T1000 (cell line): Measurements from ENCODE around the gene MIOX.

Experiments used
- DNase-seq: peaks from one replicate; lab custom pipeline; 2025; ENCODE audit warnings: mixed read lengths; lab: John Stamatoyannopoulos, UW

MIOX gene

DNA sequence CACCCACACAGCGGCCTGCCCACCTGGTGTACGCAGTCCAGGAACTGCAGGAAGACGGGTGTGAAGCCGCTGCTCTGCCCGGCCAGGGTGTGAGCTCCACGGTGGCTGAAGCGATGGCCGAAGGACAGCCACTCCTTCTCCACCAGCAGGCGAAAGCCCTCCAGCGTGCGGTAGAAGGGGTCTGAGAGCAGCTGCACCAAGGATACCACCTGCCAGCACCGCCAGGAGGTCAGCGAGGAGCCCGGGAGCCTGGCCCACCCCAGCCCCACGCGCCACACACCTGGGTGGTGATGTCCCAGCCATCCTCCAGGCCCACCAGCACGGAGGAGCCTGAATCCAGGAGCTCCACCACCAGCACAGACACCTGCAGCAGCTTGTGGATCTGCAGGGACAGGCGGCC, 31.5 kb upstream of the MIOX start:
- no peak for DNase-seq

DNA sequence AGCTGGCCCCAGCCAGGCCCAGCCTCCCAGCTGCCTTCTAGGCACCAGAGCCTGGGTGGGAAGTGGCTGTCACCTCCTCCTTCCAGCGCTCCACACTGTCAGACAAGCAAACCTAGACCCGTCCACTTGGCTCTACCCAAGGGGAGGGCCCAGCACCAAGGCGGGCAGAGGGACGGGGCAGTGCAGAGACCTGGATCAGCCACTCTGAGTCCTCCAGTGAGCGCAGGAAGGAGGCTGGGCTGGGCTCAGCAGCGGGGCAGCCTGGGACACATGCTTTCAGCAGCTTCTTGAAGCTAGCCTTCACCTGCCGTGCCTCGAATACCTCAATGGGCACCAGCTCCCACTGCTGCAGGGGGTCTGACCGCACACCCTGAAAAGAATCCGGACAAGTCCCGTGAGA, 30.6 kb upstream of the MIOX start:
- no peak for DNase-seq

DNA sequence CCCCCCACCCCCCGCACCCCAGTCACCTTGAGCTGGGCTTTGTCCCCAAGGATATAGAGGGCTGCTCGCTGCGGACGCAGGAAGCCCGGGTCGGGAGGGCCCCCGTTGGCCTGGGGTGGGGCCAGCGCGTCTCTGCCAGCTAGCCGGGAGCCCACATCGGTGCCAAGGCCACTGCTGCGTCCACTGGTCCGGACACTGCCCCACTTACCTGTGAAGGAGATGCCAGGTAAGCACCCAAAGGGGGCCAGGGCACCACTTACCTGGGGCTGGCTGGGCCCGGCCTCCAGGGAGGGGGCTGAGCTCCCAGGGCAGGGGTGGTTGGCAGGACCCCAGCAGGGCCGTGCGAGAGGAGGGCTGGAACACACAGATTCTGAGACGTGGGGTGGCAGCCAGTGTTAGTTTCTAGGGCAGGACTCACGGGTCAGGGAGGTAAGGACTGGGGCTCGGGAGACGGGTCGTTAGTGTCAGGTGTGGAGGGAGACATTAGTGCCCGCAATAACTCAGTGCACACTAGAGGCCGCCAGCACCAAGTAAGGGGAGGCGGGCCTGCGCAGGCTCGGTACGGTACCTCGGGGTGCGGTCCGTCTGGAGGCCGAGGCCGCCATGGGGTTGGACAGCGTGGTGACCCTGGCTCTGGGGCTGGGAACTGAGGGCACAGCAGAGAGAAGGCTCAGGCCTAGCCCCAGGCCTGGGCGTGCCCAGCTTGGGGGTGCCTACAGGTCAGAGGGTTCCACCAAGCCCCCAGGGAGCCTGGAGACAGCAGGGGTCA, 30.0 kb upstream of the MIOX start:
- DNase-seq, result no peak

- DNase-seq, result no peak
These were observed 27.6 kb upstream of the MIOX start for GRCh38 chr22:50459016-50459415.

- DNase-seq, result no peak
These were observed 27.0 kb upstream of the MIOX start for GRCh38 chr22:50459496-50460140.

DNA sequence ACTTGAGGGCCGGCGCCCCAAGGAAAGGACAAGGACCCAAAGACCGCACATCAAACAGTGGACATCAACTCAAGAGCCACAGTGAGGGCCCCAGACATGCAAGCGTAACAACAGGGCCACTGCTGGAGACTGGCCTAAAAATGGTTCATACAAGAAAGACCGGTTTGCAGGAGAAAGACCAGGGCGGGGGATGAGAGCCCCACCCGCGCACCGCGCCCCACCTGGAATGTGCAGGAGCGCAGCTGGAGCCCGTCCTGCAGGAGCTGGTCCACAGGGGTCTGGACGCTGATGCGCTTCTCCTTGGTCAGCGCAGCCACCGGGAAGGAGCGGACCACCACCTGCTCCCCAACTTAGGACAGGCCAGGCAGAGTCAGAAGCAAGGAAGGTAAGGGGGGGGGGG, 25.7 kb upstream of the MIOX start:
- no peak for DNase-seq

DNA sequence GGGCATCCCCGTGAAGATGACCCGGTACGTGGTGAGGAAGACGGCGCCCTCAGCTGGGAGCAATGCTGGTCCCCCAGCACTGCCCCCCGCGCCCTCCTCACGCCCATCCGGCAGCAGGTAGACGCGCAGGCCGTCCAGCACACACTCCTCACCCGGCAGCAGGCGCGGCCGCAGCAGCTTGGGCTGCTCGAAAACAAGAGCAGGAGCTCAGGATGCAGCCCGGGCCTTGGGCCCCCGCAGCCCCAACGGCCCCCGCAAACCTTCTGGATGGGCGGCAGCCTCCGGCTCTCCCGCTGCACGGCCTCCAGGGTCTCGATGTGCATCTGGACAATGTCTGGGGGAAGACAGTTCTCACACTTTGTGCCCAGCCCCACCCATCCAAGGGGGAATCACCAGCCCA, 25.1 kb upstream of the MIOX start:
- DNase-seq, result no peak

GRCh38 chr22:50461979-50462540, 24.6 kb upstream of the MIOX start:
- DNase-seq, result no peak

GRCh38 chr22:50463188-50463900, 23.3 kb upstream of the MIOX start:
- DNase-seq, result no peak

DNA sequence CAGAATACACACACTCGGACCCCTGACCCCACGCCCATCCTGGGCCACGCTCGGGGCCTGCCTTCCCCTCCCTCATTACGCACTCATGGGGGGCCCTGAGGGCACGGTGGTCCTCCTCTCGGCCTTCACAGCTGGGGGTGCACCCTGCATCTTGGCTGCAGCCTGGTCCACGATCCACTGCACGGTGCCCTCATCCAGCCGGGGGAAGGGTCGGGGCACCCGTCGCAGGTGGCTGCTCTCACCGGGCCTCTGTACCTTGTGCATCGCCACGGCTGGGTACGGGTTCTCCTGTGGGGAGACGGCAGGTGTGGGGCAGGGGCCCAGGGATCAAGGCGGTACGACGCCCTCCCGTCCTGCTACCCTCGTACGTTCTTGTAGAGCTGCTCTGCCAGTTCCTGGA, 22.2 kb upstream of the MIOX start:
- no peak for DNase-seq

- no peak for DNase-seq
These were observed 21.4 kb upstream of the MIOX start for GRCh38 chr22:50465066-50465930.

- no peak for DNase-seq
These were observed 19.3 kb upstream of the MIOX start for GRCh38 chr22:50467341-50467740.

DNA sequence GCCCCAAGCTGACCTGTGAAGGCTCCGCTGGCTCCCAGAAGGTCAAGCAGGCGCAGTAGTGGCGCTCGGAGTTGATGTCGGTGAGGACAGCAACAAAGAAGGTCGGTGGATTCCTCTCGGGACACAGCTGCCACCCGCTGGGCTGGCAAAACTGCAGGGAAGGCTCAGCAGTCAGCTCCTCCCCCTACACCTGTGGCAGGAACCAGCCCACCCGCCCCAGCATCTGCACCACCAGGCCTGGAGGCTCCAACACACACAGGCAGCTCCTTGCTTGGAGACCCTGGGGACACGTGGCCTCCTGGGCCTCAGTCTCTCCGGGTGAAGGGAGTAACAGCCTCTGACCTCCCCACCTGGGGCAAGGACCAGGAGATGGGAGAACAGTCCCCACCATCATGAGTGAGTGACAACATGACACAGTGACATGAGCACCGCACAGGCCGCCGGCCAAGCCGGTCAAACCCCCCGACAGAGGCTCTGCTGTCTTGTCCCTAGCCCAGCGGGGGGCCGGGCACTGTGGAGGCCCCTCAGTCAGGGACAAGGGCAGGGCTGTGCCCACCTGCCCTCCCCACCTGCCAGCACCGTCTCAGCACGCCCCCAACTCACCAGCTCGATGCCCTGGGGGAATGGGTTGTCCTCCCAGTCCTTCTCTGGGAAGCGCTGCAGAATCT, 18.8 kb upstream of the MIOX start:
- DNase-seq, result no peak

DNA sequence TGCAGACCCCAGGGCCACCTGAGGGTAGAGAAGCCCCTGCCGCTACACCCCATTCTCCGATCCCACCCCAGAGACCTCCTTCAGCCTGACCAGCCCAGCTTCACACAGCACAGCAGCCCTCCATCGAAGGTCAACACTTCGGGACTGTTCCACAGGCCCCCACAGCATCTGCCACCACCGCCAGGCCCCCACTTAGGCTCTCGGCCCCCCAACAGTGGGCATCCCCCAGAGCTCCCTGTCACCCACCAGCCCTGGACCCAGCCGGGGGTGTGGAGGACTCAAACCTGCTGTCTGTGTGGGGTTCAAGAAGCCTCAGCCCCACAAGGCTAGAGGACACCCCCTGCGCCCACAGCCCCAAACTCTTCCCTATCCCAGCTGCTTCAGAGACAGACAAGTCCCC, 18.0 kb upstream of the MIOX start:
- no peak for DNase-seq

DNA sequence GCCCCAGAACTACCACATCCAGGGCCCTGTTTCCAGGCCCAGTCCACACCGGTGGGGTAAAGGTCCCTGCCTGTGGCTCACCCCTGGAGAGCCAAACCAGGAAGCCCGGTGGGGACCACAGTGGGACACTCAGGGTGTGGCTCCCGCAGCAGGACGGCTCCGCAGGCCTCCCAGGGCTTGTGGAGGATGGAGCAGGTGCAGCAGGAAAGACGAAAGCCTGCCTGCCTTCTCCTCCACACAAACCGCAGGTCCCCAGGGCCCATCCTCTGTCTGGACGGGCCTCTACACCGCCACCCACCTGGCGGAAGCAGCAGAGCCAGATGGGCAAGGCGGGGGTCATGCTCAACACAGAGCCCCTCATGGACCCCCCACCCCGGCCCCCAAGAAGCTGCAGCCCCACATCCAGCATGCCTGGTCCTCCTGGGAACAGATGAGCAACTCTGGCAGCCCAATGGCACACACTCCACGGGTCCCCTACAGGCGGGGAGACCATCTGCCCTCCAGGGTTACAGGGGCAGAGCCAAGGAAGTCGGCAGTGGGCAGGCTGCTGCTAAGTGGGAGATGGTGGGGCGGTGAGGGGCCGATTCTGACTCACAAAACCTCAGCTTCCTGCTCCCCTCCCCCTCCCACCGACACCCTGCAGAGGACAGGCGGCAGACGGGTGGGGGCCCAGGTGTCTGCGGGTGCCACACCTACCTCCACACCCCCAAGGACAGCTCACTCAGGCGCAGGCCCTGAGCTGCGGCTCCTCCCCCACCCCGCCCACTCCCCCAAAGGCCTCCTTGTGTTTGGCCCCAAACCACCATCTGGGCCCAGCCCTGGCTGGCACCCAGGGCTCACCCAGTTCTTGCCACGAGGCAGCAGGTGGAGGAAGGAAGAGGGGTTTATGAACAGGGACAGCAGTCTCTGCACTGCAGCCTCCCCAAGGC, 17.0 kb upstream of the MIOX start:
- DNase-seq, result no peak

- DNase-seq, result no peak
These were observed 16.2 kb upstream of the MIOX start for GRCh38 chr22:50470491-50470890.

GRCh38 chr22:50471197-50471847, 15.3 kb upstream of the MIOX start:
- no peak for DNase-seq

- DNase-seq, result no peak
These were observed 14.7 kb upstream of the MIOX start for GRCh38 chr22:50471962-50472361.

DNA sequence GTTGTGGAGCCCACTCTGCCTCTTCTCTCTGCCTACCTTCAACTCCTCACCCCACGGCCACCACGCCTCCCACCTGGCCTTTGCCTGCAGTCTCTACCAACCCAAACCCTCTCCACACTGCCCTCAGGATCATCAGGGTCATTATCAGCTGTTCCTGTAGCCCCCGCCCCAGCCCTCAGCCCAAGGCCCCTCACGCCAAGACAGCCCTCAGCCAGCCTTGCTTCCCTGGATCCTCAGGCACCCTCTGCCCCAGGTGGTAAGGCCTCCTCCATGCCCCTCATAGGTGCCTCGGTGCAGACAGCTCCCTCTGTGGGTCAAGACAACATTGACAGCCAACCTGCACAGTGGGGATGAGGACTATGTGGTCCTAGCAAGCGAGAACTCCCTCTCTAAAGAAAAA, 13.6 kb upstream of the MIOX start:
- no peak for DNase-seq
